Loucy (cell line): ENCODE results near the gene ERGIC3.

ENCODE experiments used
- H2AFZ ChIP-seq: fragments of 200-600 bp; sonication (generic); 2 replicates; pipeline ENCODE4 v1.6.0; 2016; ENCODE audit warnings: antibody characterized with exemption, mild to moderate bottlenecking, low read length, moderate library complexity
- H3F3A ChIP-seq: fragments of 200-600 bp; 2 replicates; pipeline ENCODE4 v1.6.0; 2016; ENCODE audit warnings: antibody characterized with exemption, low read depth, mild to moderate bottlenecking
- H3K27me3 ChIP-seq: fragments of 200-600 bp; sonication (generic); 2 replicates; pipeline ENCODE4 v1.6.1; 2014; ENCODE audit warnings: low read length, mild to moderate bottlenecking; ENCODE audit not compliant: insufficient read depth, poor library complexity, severe bottlenecking
- H3K36me3 ChIP-seq: fragments of 200-600 bp; sonication (generic); 2 replicates; pipeline ENCODE4 v1.6.1; 2016; ENCODE audit warnings: low read length; ENCODE audit not compliant: insufficient read depth
- H3K4me1 ChIP-seq: fragments of 200-600 bp; sonication (generic); 2 replicates; pipeline ENCODE4 v1.5.1; 2014; ENCODE audit warnings: low read length, mild to moderate bottlenecking; ENCODE audit not compliant: insufficient read depth, poor library complexity, severe bottlenecking
- H3K4me2 ChIP-seq: fragments of 200-600 bp; sonication (generic); 2 replicates; pipeline ENCODE4 v1.6.0; 2014; ENCODE audit warnings: antibody characterized with exemption, low read length, low read depth, mild to moderate bottlenecking; ENCODE audit not compliant: poor library complexity, severe bottlenecking
- H3K4me3 ChIP-seq: fragments of 200-600 bp; sonication (generic); 2 replicates; pipeline ENCODE4 v1.5.1; 2014; ENCODE audit warnings: low read length, mild to moderate bottlenecking, mixed read lengths; ENCODE audit not compliant: poor library complexity, severe bottlenecking
- H3K79me2 ChIP-seq: fragments of 200-600 bp; sonication (generic); 2 replicates; pipeline ENCODE4 v1.6.1; 2014; ENCODE audit warnings: low read length; ENCODE audit not compliant: insufficient read depth
- H3K9ac ChIP-seq: fragments of 200-600 bp; sonication (generic); 2 replicates; pipeline ENCODE4 v1.6.0; 2014; ENCODE audit warnings: mild to moderate bottlenecking, low read depth, low read length, moderate library complexity; ENCODE audit not compliant: poor library complexity, severe bottlenecking
- H3K9me2 ChIP-seq: fragments of 200-600 bp; sonication (generic); replicated peaks from 2 replicates; pipeline ENCODE4 v1.6.1; 2016; ENCODE audit warnings: low read depth, low read length, mixed read lengths
- H3K9me3 ChIP-seq: fragments of 200-600 bp; sonication (generic); 2 replicates; pipeline ENCODE4 v1.6.1; 2014; ENCODE audit warnings: mild to moderate bottlenecking, antibody characterized with exemption, low read length, low read depth; ENCODE audit not compliant: insufficient read depth
- H4K20me1 ChIP-seq: fragments of 200-600 bp; sonication (generic); 2 replicates; pipeline ENCODE4 v1.6.0; 2014; ENCODE audit warnings: antibody characterized with exemption, low read length, mild to moderate bottlenecking; ENCODE audit not compliant: insufficient read depth, poor library complexity, severe bottlenecking
- CTCF ChIP-seq: fragments of 200-600 bp; sonication (generic); conservative IDR thresholded peaks from 2 replicates; pipeline ENCODE4 v1.5.1; 2014; ENCODE audit warnings: mild to moderate bottlenecking, antibody characterized with exemption, low read length
- EZH2phosphoT487 ChIP-seq: fragments of 200-600 bp; IDR thresholded peaks from 2 replicates; pipeline ENCODE4 v1.6.1; 2018; ENCODE audit warnings: antibody characterized with exemption, mild to moderate bottlenecking, moderate library complexity, borderline replicate concordance

Gene ERGIC3

GRCh38 chr20:35560105-35560511 is 18.2 kb downstream of the ERGIC3 start:
- Histone ChIP-seq H3K36me3 (peaks cover 5% of the 10 kb centered on the region; the same call in 1 of the 2 replicates), H3F3A (no peaks in the 10 kb centered on the region), H3K4me3 (no peak overlapping the region), H3K79me2 (no peaks in the 10 kb centered on the region), H2AFZ (no peak overlapping the region), H3K4me2 (no peak overlapping the region), H4K20me1 (no peaks in the 10 kb centered on the region), H3K9ac (no peak overlapping the region), H3K27me3 (no peaks in the 10 kb centered on the region), H3K9me2 (no peaks in the 10 kb centered on the region), H3K4me1 (no peaks in the 10 kb centered on the region), H3K9me3 (no peaks in the 10 kb centered on the region)
- TF ChIP-seq EZH2phosphoT487 (no peak), CTCF (no peak)

- Histone ChIP-seq H4K20me1 (no peaks in the 10 kb centered on the region), H3K4me1 (no peaks in the 10 kb centered on the region), H3K9ac (no peak overlapping the region), H2AFZ (no peak overlapping the region), H3K9me2 (no peaks in the 10 kb centered on the region), H3K9me3 (no peaks in the 10 kb centered on the region), H3K4me2 (no peak overlapping the region), H3K27me3 (no peaks in the 10 kb centered on the region), H3K4me3 (no peak overlapping the region), H3K36me3 (peaks cover 5% of the 10 kb centered on the region; the same call in 1 of the 2 replicates), H3F3A (no peaks in the 10 kb centered on the region), H3K79me2 (no peaks in the 10 kb centered on the region)
- no peak for TF ChIP-seq CTCF
- no peak for TF ChIP-seq EZH2phosphoT487
Observed at GRCh38 chr20:35560541-35560940, 18.7 kb downstream of the ERGIC3 start.

GRCh38 chr20:35561268-35561667 is 19.4 kb downstream of the ERGIC3 start:
- H3K4me2 ChIP-seq: no peak overlapping the region
- no peaks in the 10 kb centered on the region for H4K20me1 ChIP-seq
- H3F3A ChIP-seq: no peaks in the 10 kb centered on the region
- TF ChIP-seq CTCF: peak; percentile 41; the same call in 1 of the 2 replicates
- TF ChIP-seq EZH2phosphoT487: no peak
- H3K4me1 ChIP-seq: no peaks in the 10 kb centered on the region
- no peak overlapping the region for H2AFZ ChIP-seq
- peaks cover 5% of the 10 kb centered on the region; the same call in 1 of the 2 replicates for H3K36me3 ChIP-seq
- no peaks in the 10 kb centered on the region for H3K79me2 ChIP-seq
- H3K9me3 ChIP-seq: no peaks in the 10 kb centered on the region
- H3K4me3 ChIP-seq: no peak overlapping the region
- no peaks in the 10 kb centered on the region for H3K9me2 ChIP-seq
- no peak overlapping the region for H3K9ac ChIP-seq
- no peaks in the 10 kb centered on the region for H3K27me3 ChIP-seq
